Breast epithelium (tissue), 4 donors: ENCODE results near the gene TOR1AIP1. TPM values are rescaled to one million over a fixed set of nuclear protein-coding genes. Genes with fewer than 3 reads are reported as not detected.
"Not testable (repeated sequence)": the region's sequence is repeated elsewhere in the genome, so short reads cannot be mapped to it uniquely, and the experiment has no call there.

Experiments used
- DNase-seq, 2 donors: peaks; one replicate each; pipeline ENCODE4 v3.0.0-alpha.2; 2019; ENCODE audit warnings: low spot score in 2 of 2
- H3K27ac ChIP-seq, 2 donors: fragments of 200-600 bp; sonication (generic) in 1 of 2; one replicate each; pipeline ENCODE4 v1.5.1; 2016 to 2019; ENCODE audit warnings: mild to moderate bottlenecking in 1 of 2
- H3K27me3 ChIP-seq, 2 donors: fragments of 200-600 bp; sonication (generic) in 1 of 2; one replicate each; pipeline versions ENCODE4 v1.5.1 to v1.6.0; 2017 to 2019; ENCODE audit warnings: control low read depth in 1 of 2, mild to moderate bottlenecking in 1 of 2
- H3K36me3 ChIP-seq: fragments of 200-600 bp; one replicate; pipeline ENCODE4 v1.5.1; 2019
- H3K4me1 ChIP-seq, 2 donors: fragments of 200-600 bp; sonication (generic); one replicate each; pipeline ENCODE4 v1.5.1; 2016 to 2019; ENCODE audit warnings: control low read depth in 1 of 2
- H3K4me3 ChIP-seq, 3 donors: fragments of 200-600 bp; sonication (generic); 1 replicate in 2 of 3; 2 replicates in 1 of 3; pipeline ENCODE4 v1.5.1; 2016 to 2019; ENCODE audit warnings: mild to moderate bottlenecking in 3 of 3, moderate library complexity in 2 of 3
- H3K9me3 ChIP-seq, 2 donors: fragments of 200-600 bp; sonication (generic) in 1 of 2; one replicate each; pipeline ENCODE4 v1.5.1; 2016 to 2019; ENCODE audit warnings: control low read depth in 1 of 2
- POLR2A ChIP-seq: fragments of 450-650 bp; IDR thresholded peaks from one replicate; pipeline ENCODE4 v1.6.1; 2016; ENCODE audit warnings: antibody characterized with exemption, mild to moderate bottlenecking, moderate library complexity
- POLR2AphosphoS5 ChIP-seq, 3 donors: sonication (generic); formaldehyde crosslinking; IDR thresholded peaks; one replicate each; pipeline ENCODE4 v1.6.1; 2017; ENCODE audit warnings: antibody characterized with exemption in 3 of 3
- intact Hi-C: fragments of 100-400 bp; cut with DNase I; formaldehyde crosslinking; loops from one replicate; pipeline ENCODE4 v1.15.1; 2023; ENCODE audit warnings: low total_unique reads
- total RNA-seq, 3 donors: library from RNA; depleted of rRNA; stranded (reverse); fragments of >200 nt; gene quantifications; one replicate each; pipeline ENCODE4 v1.1.0, GENCODE V29; 2016
- TF ChIP-seq, protein P1 (sequence below), 3 donors: fragments of 450-650 bp; IDR thresholded peaks; one replicate each; pipeline ENCODE4 v1.5.1; 2016 to 2017; ENCODE audit warnings: antibody characterized with exemption in 3 of 3, mild to moderate bottlenecking in 3 of 3, moderate library complexity in 3 of 3

Gene TOR1AIP1
- total RNA-seq, result 100 to 1,000 TPM in 1 of 3 donors, 10 to 100 TPM in 2; 55.7 to 112 (median 90.9) TPM

- peak; percentile 96 to 97 for DNase-seq
Observed at GRCh38 chr1:179882253-179883039, at the start of gene TOR1AIP1. Gene TOR1AIP1 (plus strand): TSS chr1:179882285. CDS start chr1:179882503, 218 bp downstream.

DNA sequence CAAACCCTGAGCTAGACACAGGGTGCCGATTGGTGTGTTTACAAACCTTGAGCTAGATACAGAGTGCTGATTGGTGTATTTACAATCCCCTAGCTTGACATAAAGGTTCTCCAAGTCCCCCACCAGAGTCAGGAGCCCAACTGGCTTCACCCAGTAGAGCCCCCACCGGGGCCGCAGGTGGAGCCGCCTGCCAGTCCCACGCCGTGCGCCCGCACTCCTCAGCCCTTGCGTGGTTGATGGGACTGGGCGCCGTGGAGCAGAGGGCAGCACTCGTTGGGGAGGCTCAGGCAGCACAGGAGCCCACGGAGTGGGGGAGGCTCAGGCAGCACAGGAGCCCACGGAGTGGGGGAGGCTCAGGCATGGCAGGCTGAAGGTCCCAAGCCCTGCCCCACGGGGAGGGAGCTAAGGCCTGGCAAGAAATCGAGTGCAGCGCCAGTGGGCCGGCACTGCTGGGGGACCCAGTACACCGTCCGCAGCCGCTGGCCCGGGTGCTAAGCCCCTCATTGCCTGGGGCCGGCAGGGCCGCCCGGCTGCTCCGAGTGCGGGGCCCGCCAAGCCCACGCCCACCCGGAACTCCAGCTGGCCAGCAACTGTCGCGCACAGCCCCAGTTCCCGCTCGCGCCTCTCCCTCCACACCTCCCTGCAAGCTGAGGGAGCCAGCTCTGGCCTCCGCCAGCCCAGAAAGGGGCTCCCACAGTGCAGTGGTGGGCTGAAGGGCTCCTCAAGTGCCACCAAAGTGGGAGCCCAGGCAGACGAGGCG, 45.2 kb upstream of the TOR1AIP1 start:
- H3K27ac ChIP-seq, intact Hi-C loops, H3K36me3 ChIP-seq, DNase-seq, H3K4me3 ChIP-seq, H3K27me3 ChIP-seq, H3K9me3 ChIP-seq, H3K4me1 ChIP-seq: not testable (repeated sequence)

More at GRCh38 chr1:179882253-179883039, at the start of gene TOR1AIP1:
- H3K27ac ChIP-seq, result peak within 1 kb of the TSS; percentile 99 to 100
- peaks cover 0 to 20% of the 10 kb centered on the region in 2 donors for H3K4me1 ChIP-seq
- H3K36me3 ChIP-seq, result peaks cover 5% of the 10 kb centered on the region
- TF ChIP-seq, protein P1, sequence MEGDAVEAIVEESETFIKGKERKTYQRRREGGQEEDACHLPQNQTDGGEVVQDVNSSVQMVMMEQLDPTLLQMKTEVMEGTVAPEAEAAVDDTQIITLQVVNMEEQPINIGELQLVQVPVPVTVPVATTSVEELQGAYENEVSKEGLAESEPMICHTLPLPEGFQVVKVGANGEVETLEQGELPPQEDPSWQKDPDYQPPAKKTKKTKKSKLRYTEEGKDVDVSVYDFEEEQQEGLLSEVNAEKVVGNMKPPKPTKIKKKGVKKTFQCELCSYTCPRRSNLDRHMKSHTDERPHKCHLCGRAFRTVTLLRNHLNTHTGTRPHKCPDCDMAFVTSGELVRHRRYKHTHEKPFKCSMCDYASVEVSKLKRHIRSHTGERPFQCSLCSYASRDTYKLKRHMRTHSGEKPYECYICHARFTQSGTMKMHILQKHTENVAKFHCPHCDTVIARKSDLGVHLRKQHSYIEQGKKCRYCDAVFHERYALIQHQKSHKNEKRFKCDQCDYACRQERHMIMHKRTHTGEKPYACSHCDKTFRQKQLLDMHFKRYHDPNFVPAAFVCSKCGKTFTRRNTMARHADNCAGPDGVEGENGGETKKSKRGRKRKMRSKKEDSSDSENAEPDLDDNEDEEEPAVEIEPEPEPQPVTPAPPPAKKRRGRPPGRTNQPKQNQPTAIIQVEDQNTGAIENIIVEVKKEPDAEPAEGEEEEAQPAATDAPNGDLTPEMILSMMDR (IDR thresholded peaks at IDR 0.05), result peak; percentile 67 to 84 (median 78)
- TF ChIP-seq POLR2AphosphoS5 (IDR thresholded peaks at IDR 0.05) (peak; percentile 97 to 99 (median 98)), POLR2A (no peak)
- no peaks in the 10 kb centered on the region for H3K9me3 ChIP-seq
- intact Hi-C loops, result no loop called here
- peak within 1 kb of the TSS; percentile 87 to 92 (median 90) for H3K4me3 ChIP-seq
- no peaks in the 10 kb centered on the region for H3K27me3 ChIP-seq

DNA sequence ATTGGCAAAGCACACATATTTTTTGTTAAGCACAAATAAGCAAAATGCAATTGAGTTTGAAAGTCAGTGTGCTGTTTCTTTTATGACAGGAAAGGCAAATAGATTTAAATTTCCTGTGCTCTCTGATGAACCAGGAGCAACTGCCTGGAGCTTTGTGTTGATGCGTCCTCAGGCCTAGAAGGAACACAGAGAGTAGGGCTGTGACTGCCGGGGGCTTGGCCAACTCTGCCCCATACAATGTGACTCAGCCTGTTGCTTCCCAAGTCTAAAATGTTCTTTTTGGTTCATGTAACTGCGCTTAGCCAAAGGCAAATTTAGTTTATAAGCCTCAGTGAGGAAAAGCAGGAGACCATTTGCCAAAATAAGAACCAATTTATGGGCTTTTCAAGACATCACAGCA, 42.0 kb upstream of the TOR1AIP1 start:
- intact Hi-C loops, result no loop called here
- H3K27ac ChIP-seq, result no peak overlapping the region
- TF ChIP-seq POLR2A, result no peak
- no peak for TF ChIP-seq POLR2AphosphoS5 (IDR thresholded peaks at IDR 0.05)
- TF ChIP-seq, protein P1 (IDR thresholded peaks at IDR 0.05), result no peak
- no peak for DNase-seq
- no peak overlapping the region for H3K4me3 ChIP-seq
- no peaks in the 10 kb centered on the region for H3K27me3 ChIP-seq
- H3K4me1 ChIP-seq, result no peaks in the 10 kb centered on the region
- H3K36me3 ChIP-seq, result no peaks in the 10 kb centered on the region
- H3K9me3 ChIP-seq, result no peaks in the 10 kb centered on the region

DNA sequence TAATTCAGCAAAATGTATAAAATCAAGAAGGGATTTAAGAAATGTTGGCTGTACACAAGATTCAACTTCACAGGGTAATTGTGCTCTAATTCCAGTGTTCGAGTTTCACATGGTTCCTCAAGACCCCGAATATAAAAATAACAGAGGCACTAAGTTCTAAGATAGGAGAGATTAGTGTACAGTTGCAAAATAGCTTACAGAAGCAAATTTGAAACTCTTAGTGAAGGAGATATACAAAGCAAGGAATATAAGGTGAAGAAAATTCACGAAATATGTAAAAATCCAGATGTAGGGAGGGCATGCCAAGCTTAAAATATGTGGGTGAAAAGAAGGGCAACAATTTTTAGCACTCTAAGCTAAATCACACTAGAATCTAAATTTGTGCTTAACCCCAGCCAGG, 33.9 kb upstream of the TOR1AIP1 start:
- no peak for DNase-seq
- Histone ChIP-seq H3K27me3 (no peaks in the 10 kb centered on the region), H3K27ac (no peak overlapping the region), H3K4me3 (no peak overlapping the region), H3K36me3 (peaks cover 9% of the 10 kb centered on the region), H3K4me1 (no peaks in the 10 kb centered on the region), H3K9me3 (no peaks in the 10 kb centered on the region)
- intact Hi-C loops, result no loop called here
- TF ChIP-seq POLR2A (no peak), POLR2AphosphoS5 (IDR thresholded peaks at IDR 0.05) (no peak)
- TF ChIP-seq, protein P1 (IDR thresholded peaks at IDR 0.05), result no peak

DNA sequence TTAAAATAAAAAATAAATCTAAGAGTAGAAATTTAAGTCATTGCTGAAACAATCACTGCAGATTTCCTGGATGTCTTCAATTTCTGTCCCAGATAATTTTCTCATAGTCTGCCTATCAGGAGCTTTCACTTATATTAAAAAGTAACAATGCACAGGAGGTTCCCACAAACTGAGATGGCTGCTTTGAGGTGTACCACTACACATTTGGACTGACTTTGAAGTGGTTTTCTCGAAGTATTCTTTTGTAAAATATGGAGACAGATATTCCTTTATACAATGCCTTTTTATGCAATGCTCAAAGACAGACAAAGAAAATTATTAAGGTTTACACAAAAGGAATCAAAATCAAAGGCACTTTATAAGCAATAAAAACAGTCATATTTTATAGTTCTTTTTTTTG, 29.0 kb upstream of the TOR1AIP1 start:
- Histone ChIP-seq H3K27ac (no peak overlapping the region), H3K4me3 (no peak overlapping the region), H3K36me3 (peaks cover 5% of the 10 kb centered on the region), H3K4me1 (no peaks in the 10 kb centered on the region), H3K27me3 (no peaks in the 10 kb centered on the region), H3K9me3 (no peaks in the 10 kb centered on the region)
- intact Hi-C loops, result no loop called here
- TF ChIP-seq, protein P1 (IDR thresholded peaks at IDR 0.05), result no peak
- TF ChIP-seq POLR2A, result no peak
- TF ChIP-seq POLR2AphosphoS5 (IDR thresholded peaks at IDR 0.05), result no peak
- no peak for DNase-seq

GRCh38 chr1:179855831-179856230, 26.3 kb upstream of the TOR1AIP1 start:
- intact Hi-C loops, H3K4me1 ChIP-seq, H3K36me3 ChIP-seq, DNase-seq, H3K27ac ChIP-seq, H3K9me3 ChIP-seq, H3K4me3 ChIP-seq, H3K27me3 ChIP-seq: not testable (repeated sequence)
